Neural crest cell (in vitro differentiated cells): ENCODE data around the gene RETNLB. TPM values are rescaled to one million over a fixed set of nuclear protein-coding genes. Genes with fewer than 3 reads are reported as not detected.

ENCODE experiments used
- DNase-seq: peaks from one replicate; pipeline ENCODE4 v3.0.0; 2021; ENCODE audit warnings: low read depth, mixed read lengths, low spot score
- H3K27ac Mint-ChIP-seq: one replicate; pipeline ENCODE4 v1.8.0; 2021; ENCODE audit warnings: mild to moderate bottlenecking, mixed read lengths; ENCODE audit not compliant: unreplicated experiment
- H3K27me3 Mint-ChIP-seq: 2 replicates; pipeline ENCODE4 v1.8.0; 2021; ENCODE audit warnings: low read depth, mild to moderate bottlenecking, mixed read lengths
- H3K36me3 Mint-ChIP-seq: 2 replicates; pipeline ENCODE4 v1.8.0; 2021; ENCODE audit warnings: low read depth, mild to moderate bottlenecking, mixed read lengths
- H3K4me1 Mint-ChIP-seq: 2 replicates; pipeline ENCODE4 v1.8.0; 2021; ENCODE audit warnings: mixed read lengths
- H3K4me3 Mint-ChIP-seq: one replicate; pipeline ENCODE4 v1.8.0; 2021; ENCODE audit warnings: mild to moderate bottlenecking, mixed read lengths
- H3K9me3 Mint-ChIP-seq: 2 replicates; pipeline ENCODE4 v1.8.0; 2021; ENCODE audit warnings: mixed read lengths
- total RNA-seq: library from RNA; stranded (reverse); gene quantifications from 2 replicates; pipeline ENCODE4 v1.2.1, GENCODE V29; 2021
- TF ChIP-seq, protein P1 (sequence below): fragments of 200-600 bp; sonication (generic); conservative IDR thresholded peaks from 2 replicates; pipeline ENCODE4 v1.5.0; 2021; ENCODE audit warnings: antibody characterized with exemption, mild to moderate bottlenecking

Gene RETNLB
- total RNA-seq, 1 donor from 2014 or later: not detected

DNA sequence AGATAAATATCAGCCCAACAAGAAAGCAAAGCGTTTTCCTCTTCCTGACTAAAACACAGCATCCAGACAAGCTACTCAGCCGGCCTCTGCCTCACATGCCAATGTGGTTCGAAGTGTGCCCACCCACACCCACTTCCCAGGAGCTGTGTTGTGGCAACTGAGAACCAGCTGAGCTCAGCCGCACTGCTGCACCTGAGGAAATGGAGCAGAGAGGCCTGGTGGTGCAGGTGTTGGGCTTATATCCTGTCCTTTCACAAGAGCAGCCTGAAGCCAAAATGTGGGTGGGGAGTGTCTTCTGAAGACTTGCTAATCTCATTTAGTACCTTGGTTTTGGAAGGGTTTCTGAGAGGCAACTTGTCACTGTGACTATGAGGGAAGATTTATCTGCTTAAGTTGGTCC is 23.0 kb upstream of the RETNLB start:
- Mint-ChIP-seq H3K27ac (no peak overlapping the region), H3K9me3 (peaks cover 6% of the 10 kb centered on the region), H3K27me3 (no peaks in the 10 kb centered on the region), H3K4me1 (no peaks in the 10 kb centered on the region), H3K36me3 (peaks cover 3% of the 10 kb centered on the region), H3K4me3 (no peak overlapping the region)
- TF ChIP-seq, protein P1, sequence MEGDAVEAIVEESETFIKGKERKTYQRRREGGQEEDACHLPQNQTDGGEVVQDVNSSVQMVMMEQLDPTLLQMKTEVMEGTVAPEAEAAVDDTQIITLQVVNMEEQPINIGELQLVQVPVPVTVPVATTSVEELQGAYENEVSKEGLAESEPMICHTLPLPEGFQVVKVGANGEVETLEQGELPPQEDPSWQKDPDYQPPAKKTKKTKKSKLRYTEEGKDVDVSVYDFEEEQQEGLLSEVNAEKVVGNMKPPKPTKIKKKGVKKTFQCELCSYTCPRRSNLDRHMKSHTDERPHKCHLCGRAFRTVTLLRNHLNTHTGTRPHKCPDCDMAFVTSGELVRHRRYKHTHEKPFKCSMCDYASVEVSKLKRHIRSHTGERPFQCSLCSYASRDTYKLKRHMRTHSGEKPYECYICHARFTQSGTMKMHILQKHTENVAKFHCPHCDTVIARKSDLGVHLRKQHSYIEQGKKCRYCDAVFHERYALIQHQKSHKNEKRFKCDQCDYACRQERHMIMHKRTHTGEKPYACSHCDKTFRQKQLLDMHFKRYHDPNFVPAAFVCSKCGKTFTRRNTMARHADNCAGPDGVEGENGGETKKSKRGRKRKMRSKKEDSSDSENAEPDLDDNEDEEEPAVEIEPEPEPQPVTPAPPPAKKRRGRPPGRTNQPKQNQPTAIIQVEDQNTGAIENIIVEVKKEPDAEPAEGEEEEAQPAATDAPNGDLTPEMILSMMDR: no peak
- no peak for DNase-seq

DNA sequence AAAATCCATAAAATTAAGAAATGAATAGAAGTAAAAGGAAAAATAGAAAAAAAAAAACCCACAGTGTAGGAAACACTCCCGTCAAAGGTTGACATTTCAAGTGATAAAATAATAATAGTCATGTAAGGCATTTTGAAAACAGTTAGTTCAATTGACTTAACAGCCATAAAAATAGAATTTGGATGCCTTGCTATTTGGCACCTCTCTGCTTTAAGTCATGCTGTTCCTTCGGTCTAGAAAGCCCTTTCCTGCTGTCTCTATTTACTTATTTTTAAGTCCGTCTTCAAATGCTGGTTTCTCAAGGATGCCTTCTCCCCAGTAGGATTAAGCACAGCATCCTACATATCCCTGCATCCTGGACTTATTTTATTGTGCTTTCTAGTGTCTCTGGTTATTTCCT is 22.3 kb upstream of the RETNLB start:
- Mint-ChIP-seq H3K27me3 (no peaks in the 10 kb centered on the region), H3K4me1 (no peaks in the 10 kb centered on the region), H3K36me3 (no peaks in the 10 kb centered on the region), H3K4me3 (no peak overlapping the region), H3K9me3 (peaks cover 2% of the 10 kb centered on the region), H3K27ac (no peak overlapping the region)
- TF ChIP-seq, protein P1: no peak
- no peak for DNase-seq

DNA sequence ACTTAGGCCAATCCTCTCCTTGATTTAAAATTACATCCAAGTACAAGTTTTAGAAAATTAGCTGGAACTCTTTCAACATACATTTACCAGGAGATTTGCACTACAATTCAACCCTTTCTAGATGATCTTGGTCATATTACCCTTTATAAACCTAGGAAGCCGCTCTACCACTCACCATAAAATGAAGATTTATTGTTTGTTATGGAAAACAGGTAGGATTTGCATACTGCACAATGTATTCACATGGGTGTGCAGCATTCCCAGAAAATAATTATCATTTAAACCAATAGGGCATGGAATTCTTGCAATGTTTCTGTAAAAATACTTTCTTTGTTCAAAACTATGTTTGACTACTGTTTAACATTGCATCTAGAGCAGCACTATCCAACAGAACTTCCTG is 18.4 kb upstream of the RETNLB start:
- Mint-ChIP-seq H3K27ac (no peak overlapping the region), H3K4me3 (no peak overlapping the region), H3K36me3 (no peaks in the 10 kb centered on the region), H3K27me3 (no peaks in the 10 kb centered on the region), H3K9me3 (no peaks in the 10 kb centered on the region), H3K4me1 (no peaks in the 10 kb centered on the region)
- TF ChIP-seq, protein P1: no peak
- DNase-seq: no peak

DNA sequence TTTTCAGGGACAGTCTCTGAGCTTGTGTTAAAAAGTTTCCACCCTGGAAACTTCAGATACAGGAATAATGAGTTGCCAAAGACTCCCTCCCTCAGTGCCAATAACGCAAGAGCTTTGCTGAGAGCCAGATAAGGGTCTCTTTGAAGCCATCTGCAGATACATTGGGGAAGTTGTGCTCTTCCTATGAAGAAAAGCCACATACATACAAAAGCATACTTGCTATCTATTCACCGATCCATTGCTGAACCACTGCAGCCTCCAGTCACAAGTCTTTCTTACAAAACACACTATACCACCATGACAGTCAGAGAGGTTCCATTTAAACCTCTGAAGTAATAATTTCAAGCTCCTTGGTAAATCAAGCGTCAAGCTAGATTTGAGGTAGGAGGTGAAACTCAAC is 10.0 kb upstream of the RETNLB start:
- Mint-ChIP-seq H3K4me3 (no peak overlapping the region), H3K36me3 (no peaks in the 10 kb centered on the region), H3K27me3 (no peaks in the 10 kb centered on the region), H3K27ac (no peak overlapping the region), H3K4me1 (no peaks in the 10 kb centered on the region), H3K9me3 (no peaks in the 10 kb centered on the region)
- TF ChIP-seq, protein P1: no peak
- DNase-seq: no peak

DNA sequence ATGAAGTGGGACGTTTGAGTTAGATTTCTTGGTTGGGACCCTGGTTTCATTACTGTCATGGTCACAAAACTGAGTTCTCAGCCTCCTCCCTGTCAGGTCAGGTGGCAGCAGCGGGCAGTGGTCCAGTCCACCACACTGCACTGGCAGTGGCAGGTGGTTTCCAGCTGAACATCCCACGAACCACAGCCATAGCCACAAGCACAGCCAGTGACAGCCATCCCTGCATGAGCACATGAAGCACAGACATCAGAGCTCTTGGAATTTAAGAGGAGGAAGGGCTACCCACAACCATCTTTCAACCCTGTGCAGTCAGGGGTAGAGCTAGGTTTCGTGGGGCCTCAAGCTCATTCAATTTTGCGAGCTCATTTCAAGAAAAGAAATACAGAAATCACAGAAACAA is 1.5 kb downstream of the RETNLB start:
- no peak for DNase-seq
- TF ChIP-seq, protein P1: no peak
- Mint-ChIP-seq H3K9me3 (peaks cover 2% of the 10 kb centered on the region), H3K27me3 (peaks cover 3% of the 10 kb centered on the region), H3K4me1 (no peaks in the 10 kb centered on the region), H3K27ac (no peak overlapping the region), H3K36me3 (no peaks in the 10 kb centered on the region), H3K4me3 (no peak overlapping the region)

DNA sequence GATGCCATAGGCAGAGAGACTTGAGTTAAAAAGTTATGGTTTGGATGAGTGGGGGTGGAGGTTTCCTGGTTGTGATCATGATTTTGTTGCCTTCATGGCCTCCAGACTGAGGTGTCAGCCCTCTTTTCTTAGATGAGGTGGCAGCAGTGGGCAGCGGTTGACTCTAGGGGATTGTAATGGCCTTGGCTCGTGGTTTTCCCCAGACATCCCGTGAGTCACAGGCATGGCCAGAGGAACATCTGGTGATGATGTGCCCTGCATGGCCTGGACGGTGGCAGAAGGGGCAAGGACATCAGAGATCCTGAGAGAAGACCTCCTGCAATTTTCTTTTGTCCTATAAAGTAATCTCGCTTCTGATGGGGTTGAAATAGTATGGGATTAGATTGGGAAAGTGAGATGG is 12.4 kb downstream of the RETNLB start:
- no peak for DNase-seq
- TF ChIP-seq, protein P1: no peak
- H3K4me3 Mint-ChIP-seq: no peak overlapping the region
- H3K4me1 Mint-ChIP-seq: peaks cover 3% of the 10 kb centered on the region
- no peaks in the 10 kb centered on the region for H3K36me3 Mint-ChIP-seq
- H3K27me3 Mint-ChIP-seq: no peaks in the 10 kb centered on the region
- peaks cover 11% of the 10 kb centered on the region for H3K9me3 Mint-ChIP-seq
- no peak overlapping the region for H3K27ac Mint-ChIP-seq
